ENCODE measurements around the gene SELENOS.

SELENOS gene

DNA sequence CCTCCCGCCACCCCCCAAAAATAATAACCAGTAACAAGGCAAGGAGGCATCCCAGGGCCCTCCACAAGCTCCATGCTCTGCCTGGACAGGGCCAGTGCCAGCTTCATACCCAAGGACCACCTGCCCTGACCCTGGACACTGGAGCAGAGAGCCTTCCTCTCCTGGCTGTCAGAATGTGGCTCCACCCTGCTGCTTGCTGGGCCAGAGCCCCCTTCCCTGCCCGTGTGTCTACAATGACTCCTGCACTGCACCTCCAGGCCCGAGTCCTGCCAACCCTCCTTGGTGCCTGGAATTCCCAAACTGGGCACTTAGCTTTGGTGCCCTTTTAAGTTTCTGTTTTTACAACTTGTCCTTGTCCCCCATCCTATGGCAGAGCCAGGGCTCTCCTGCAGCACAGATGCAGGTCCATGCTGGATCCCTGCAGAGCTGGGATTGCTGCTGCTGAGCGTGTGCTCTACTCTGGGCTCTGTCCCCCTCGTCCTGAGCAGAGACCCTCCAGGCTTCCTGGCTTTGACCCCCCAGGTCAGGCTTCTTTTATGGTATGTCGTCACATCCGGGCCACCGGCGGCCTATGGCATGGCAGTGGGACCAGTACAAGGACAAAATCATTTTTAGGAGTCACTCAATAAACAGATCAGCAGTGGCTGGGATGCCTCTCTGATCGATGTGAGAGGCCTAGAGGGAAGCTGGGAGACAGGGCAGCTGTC is 29.2 kb upstream of the SELENOS start:
- Histone ChIP-seq H3K4me2 (ENCODE audit: low read length, poor library complexity, severe bottlenecking) (no peak overlapping the region), H2BK15ac (ENCODE audit: low read depth, poor library complexity, severe bottlenecking) (no peak overlapping the region), H3K4me3 (ENCODE audit: insufficient read depth in 1 of 2, low read depth in 1 of 2, low read length in 2 of 2) (no peak overlapping the region), H3K27me3 (ENCODE audit: control insufficient read depth in 1 of 2, insufficient read depth in 1 of 2, low read length in 2 of 2) (peaks cover 3 to 11% of the 10 kb centered on the region in 2 experiments), H3K18ac (ENCODE audit: low read depth in 1 of 2, low read length in 2 of 2) (no peak overlapping the region), H3K27ac (ENCODE audit: low read length, poor library complexity, severe bottlenecking) (no peak overlapping the region), H4K91ac (ENCODE audit: low read length) (no peak overlapping the region), H3K79me1 (replicated peaks; ENCODE audit: low read length, poor library complexity, severe bottlenecking) (no peaks in the 10 kb centered on the region), H3K23ac (ENCODE audit: low read length in 2 of 2) (no peak overlapping the region), H3K9me3 (ENCODE audit: control insufficient read depth, low read length) (no peaks in the 10 kb centered on the region), H3K36me3 (ENCODE audit: control insufficient read depth in 1 of 2, insufficient read depth in 2 of 2, low read depth in 1 of 2, low read length in 2 of 2) (no peaks in the 10 kb centered on the region), H4K8ac (ENCODE audit: low read length) (no peak overlapping the region), H2AFZ (ENCODE audit: low read depth, low read length) (no peak overlapping the region), H2BK5ac (ENCODE audit: low read depth, low read length, poor library complexity, severe bottlenecking) (no peak overlapping the region), H3K4ac (ENCODE audit: low read depth in 1 of 2, low read length in 2 of 2) (no peak overlapping the region), H2BK12ac (ENCODE audit: low read length in 2 of 2) (no peak overlapping the region), H3K4me1 (ENCODE audit: control insufficient read depth, insufficient read depth, low read depth, low read length) (no peaks in the 10 kb centered on the region), H2AK5ac (ENCODE audit: low read length, severe bottlenecking) (no peak overlapping the region), H2BK120ac (ENCODE audit: low read depth, low read length) (no peak overlapping the region), H3K14ac (ENCODE audit: low read length in 2 of 2) (no peak overlapping the region), H3K9ac (ENCODE audit: low read length) (no peak overlapping the region)
- DNase-seq, result no peak
- 77% methylated on average over 10 of the region's 10 CpGs for WGBS

- H2BK15ac ChIP-seq (ENCODE audit: low read depth, poor library complexity, severe bottlenecking), result no peak overlapping the region
- no peak overlapping the region for H3K14ac ChIP-seq (ENCODE audit: low read length in 2 of 2)
- H3K23ac ChIP-seq (ENCODE audit: low read length in 2 of 2), result no peak overlapping the region
- no peak overlapping the region for H3K4ac ChIP-seq (ENCODE audit: low read depth in 1 of 2, low read length in 2 of 2)
- no peak overlapping the region for H2BK12ac ChIP-seq (ENCODE audit: low read length in 2 of 2)
- no peaks in the 10 kb centered on the region for H3K9me3 ChIP-seq (ENCODE audit: control insufficient read depth, low read length)
- H4K8ac ChIP-seq (ENCODE audit: low read length), result no peak overlapping the region
- H2BK120ac ChIP-seq (ENCODE audit: low read depth, low read length), result no peak overlapping the region
- no peak for DNase-seq
- no peak overlapping the region for H2AK5ac ChIP-seq (ENCODE audit: low read length, severe bottlenecking)
- no peak overlapping the region for H3K27ac ChIP-seq (ENCODE audit: low read length, poor library complexity, severe bottlenecking)
- H3K27me3 ChIP-seq (ENCODE audit: control insufficient read depth in 1 of 2, insufficient read depth in 1 of 2, low read length in 2 of 2), result peaks cover 3 to 11% of the 10 kb centered on the region in 2 experiments
- no peak overlapping the region for H4K91ac ChIP-seq (ENCODE audit: low read length)
- no peak overlapping the region for H3K9ac ChIP-seq (ENCODE audit: low read length)
- no peak overlapping the region for H2AFZ ChIP-seq (ENCODE audit: low read depth, low read length)
- H3K36me3 ChIP-seq (ENCODE audit: control insufficient read depth in 1 of 2, insufficient read depth in 2 of 2, low read depth in 1 of 2, low read length in 2 of 2), result no peaks in the 10 kb centered on the region
- H3K4me1 ChIP-seq (ENCODE audit: control insufficient read depth, insufficient read depth, low read depth, low read length), result no peaks in the 10 kb centered on the region
- H3K79me1 ChIP-seq (replicated peaks; ENCODE audit: low read length, poor library complexity, severe bottlenecking), result no peaks in the 10 kb centered on the region
- no peak overlapping the region for H3K4me2 ChIP-seq (ENCODE audit: low read length, poor library complexity, severe bottlenecking)
- no peak overlapping the region for H2BK5ac ChIP-seq (ENCODE audit: low read depth, low read length, poor library complexity, severe bottlenecking)
- H3K4me3 ChIP-seq (ENCODE audit: insufficient read depth in 1 of 2, low read depth in 1 of 2, low read length in 2 of 2), result no peak overlapping the region
- WGBS, result 79% methylated on average over 8 of the region's 8 CpGs
- no peak overlapping the region for H3K18ac ChIP-seq (ENCODE audit: low read depth in 1 of 2, low read length in 2 of 2)
Measured at GRCh38 chr15:101305820-101306255, 28.6 kb upstream of the SELENOS start.

GRCh38 chr15:101303408-101303807 is 26.1 kb upstream of the SELENOS start:
- no peak overlapping the region for H3K4me3 ChIP-seq (ENCODE audit: insufficient read depth in 1 of 2, low read depth in 1 of 2, low read length in 2 of 2)

GRCh38 chr15:101296418-101297405 is 19.4 kb upstream of the SELENOS start:
- Histone ChIP-seq H3K27me3 (ENCODE audit: control insufficient read depth in 1 of 2, insufficient read depth in 1 of 2, low read length in 2 of 2) (no peaks in the 10 kb centered on the region), H3K4me3 (ENCODE audit: insufficient read depth in 1 of 2, low read depth in 1 of 2, low read length in 2 of 2) (peak overlapping the region in 1 of 2 experiments; percentile 100), H4K91ac (ENCODE audit: low read length) (no peak overlapping the region), H3K27ac (ENCODE audit: low read length, poor library complexity, severe bottlenecking) (no peak overlapping the region), H3K4me2 (ENCODE audit: low read length, poor library complexity, severe bottlenecking) (no peak overlapping the region), H3K14ac (ENCODE audit: low read length in 2 of 2) (no peak overlapping the region), H3K4ac (ENCODE audit: low read depth in 1 of 2, low read length in 2 of 2) (no peak overlapping the region), H3K23ac (ENCODE audit: low read length in 2 of 2) (no peak overlapping the region), H2BK120ac (ENCODE audit: low read depth, low read length) (no peak overlapping the region), H4K8ac (ENCODE audit: low read length) (no peak overlapping the region), H2BK12ac (ENCODE audit: low read length in 2 of 2) (no peak overlapping the region), H3K4me1 (ENCODE audit: control insufficient read depth, insufficient read depth, low read depth, low read length) (peaks cover 2% of the 10 kb centered on the region), H3K79me1 (replicated peaks; ENCODE audit: low read length, poor library complexity, severe bottlenecking) (peaks cover 3% of the 10 kb centered on the region), H3K9me3 (ENCODE audit: control insufficient read depth, low read length) (no peaks in the 10 kb centered on the region), H3K18ac (ENCODE audit: low read depth in 1 of 2, low read length in 2 of 2) (no peak overlapping the region), H2AK5ac (ENCODE audit: low read length, severe bottlenecking) (no peak overlapping the region), H2BK15ac (ENCODE audit: low read depth, poor library complexity, severe bottlenecking) (no peak overlapping the region), H3K36me3 (ENCODE audit: control insufficient read depth in 1 of 2, insufficient read depth in 2 of 2, low read depth in 1 of 2, low read length in 2 of 2) (peaks cover 0 to 5% of the 10 kb centered on the region in 2 experiments), H2AFZ (ENCODE audit: low read depth, low read length) (no peak overlapping the region), H2BK5ac (ENCODE audit: low read depth, low read length, poor library complexity, severe bottlenecking) (no peak overlapping the region), H3K9ac (ENCODE audit: low read length) (peak overlapping the region; percentile 95)
- DNase-seq, result peak; percentile 18
- WGBS, result 92% methylated on average over 2 of the region's 9 CpGs

More at GRCh38 chr15:101303408-101303807, 26.1 kb upstream of the SELENOS start:
- no peak overlapping the region for H2AK5ac ChIP-seq (ENCODE audit: low read length, severe bottlenecking)
- H3K18ac ChIP-seq (ENCODE audit: low read depth in 1 of 2, low read length in 2 of 2), result no peak overlapping the region
- no peak overlapping the region for H3K14ac ChIP-seq (ENCODE audit: low read length in 2 of 2)
- H3K9me3 ChIP-seq (ENCODE audit: control insufficient read depth, low read length), result no peaks in the 10 kb centered on the region
- DNase-seq, result no peak
- H3K36me3 ChIP-seq (ENCODE audit: control insufficient read depth in 1 of 2, insufficient read depth in 2 of 2, low read depth in 1 of 2, low read length in 2 of 2), result no peaks in the 10 kb centered on the region
- H4K8ac ChIP-seq (ENCODE audit: low read length), result no peak overlapping the region
- no peak overlapping the region for H2BK5ac ChIP-seq (ENCODE audit: low read depth, low read length, poor library complexity, severe bottlenecking)
- H3K9ac ChIP-seq (ENCODE audit: low read length), result no peak overlapping the region
- H3K4me2 ChIP-seq (ENCODE audit: low read length, poor library complexity, severe bottlenecking), result no peak overlapping the region
- no peak overlapping the region for H3K27ac ChIP-seq (ENCODE audit: low read length, poor library complexity, severe bottlenecking)
- H3K4me1 ChIP-seq (ENCODE audit: control insufficient read depth, insufficient read depth, low read depth, low read length), result no peaks in the 10 kb centered on the region
- H4K91ac ChIP-seq (ENCODE audit: low read length), result no peak overlapping the region
- peaks cover 3 to 7% of the 10 kb centered on the region in 2 experiments for H3K27me3 ChIP-seq (ENCODE audit: control insufficient read depth in 1 of 2, insufficient read depth in 1 of 2, low read length in 2 of 2)
- H2AFZ ChIP-seq (ENCODE audit: low read depth, low read length), result no peak overlapping the region
- no peak overlapping the region for H3K23ac ChIP-seq (ENCODE audit: low read length in 2 of 2)
- H3K4ac ChIP-seq (ENCODE audit: low read depth in 1 of 2, low read length in 2 of 2), result no peak overlapping the region
- no peak overlapping the region for H2BK15ac ChIP-seq (ENCODE audit: low read depth, poor library complexity, severe bottlenecking)
- H3K79me1 ChIP-seq (replicated peaks; ENCODE audit: low read length, poor library complexity, severe bottlenecking), result no peaks in the 10 kb centered on the region
- WGBS, result 84% methylated on average over 4 of the region's 4 CpGs
- no peak overlapping the region for H2BK12ac ChIP-seq (ENCODE audit: low read length in 2 of 2)
- H2BK120ac ChIP-seq (ENCODE audit: low read depth, low read length), result no peak overlapping the region

Data from mesenchymal stem cell (in vitro differentiated cells and primary cell).